GM19324 (cell line): ENCODE results near the gene CCPG1.

ENCODE experiments used
- ATAC-seq: cut with Tn5 transposase; IDR thresholded peaks from one replicate; pipeline ENCODE4 v1.9.1; 2021; ENCODE audit warnings: mild to moderate bottlenecking, moderate library complexity; ENCODE audit not compliant: unreplicated experiment, low FRiP score

The CCPG1 gene

DNA sequence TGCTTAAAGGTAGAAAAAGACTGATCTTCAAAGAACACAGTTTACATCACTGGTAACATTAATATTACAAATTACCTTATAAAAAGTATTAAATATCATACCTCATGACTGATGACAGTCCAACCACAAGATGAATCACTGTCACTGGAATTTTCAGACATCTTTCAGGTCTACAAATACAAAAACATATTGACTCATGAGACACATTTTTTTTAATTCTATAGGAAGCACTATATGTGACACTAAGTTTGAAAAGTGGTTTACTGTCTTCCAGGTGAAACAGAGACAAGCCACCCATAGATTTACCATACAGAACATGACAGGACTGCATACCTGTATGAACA is 18.9 kb downstream of the CCPG1 start:
- ATAC-seq = no peak

DNA sequence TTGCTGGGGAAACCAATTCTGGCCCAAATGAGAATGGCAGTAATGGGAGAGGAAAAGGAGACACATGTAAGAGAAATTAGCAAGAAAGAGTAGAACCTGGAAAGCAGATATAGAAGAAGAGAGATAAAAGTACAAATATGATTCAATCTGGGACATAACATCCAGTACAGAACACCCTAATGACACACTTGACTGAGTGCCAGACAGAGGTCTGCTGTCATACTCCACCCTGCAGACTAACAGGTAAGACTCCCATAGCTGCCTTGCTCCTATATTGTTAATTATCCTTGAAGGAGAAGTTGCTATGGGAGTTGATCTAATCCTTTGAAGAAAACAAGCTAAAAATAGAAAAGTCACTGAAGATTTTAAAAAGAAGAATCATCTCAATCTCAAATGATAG is 21.1 kb downstream of the CCPG1 start:
- ATAC-seq = no peak

DNA sequence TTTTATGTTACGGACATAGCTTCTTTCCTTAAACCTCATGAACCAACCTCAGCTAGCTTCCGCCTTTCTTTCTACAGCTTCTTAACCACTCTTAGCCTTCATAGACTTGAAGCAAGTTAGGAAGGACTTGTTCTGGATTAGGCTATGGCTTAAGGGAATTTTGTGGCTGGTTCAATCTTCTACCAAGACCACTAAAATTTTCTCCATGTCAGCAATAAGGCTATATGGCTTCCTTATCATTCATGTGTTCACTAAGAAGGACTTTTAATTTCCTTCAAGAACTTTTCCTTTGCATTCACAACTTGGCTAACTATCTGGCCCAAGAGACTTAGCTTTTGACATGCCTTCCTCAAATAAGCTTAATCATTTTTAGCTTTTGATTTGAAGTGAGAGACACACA is 24.5 kb downstream of the CCPG1 start:
- ATAC-seq = no peak

DNA sequence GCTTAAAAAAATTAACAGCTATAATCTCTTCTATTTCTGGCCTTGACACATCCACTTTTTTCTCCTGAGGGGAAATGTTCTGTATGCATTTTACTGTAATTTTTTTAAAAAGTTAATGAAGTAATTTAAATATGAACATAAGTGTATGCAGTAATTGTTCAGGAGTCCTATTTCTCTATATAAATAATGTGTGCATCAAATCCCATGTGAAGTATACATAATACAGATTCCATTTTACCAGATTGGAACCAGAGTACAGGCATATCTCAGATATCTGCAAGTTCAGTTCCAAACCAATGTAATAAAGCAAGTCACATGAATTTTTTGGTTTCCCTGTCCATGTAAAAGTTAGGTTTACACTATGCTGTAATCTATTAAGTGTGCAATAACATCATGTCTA is 26.6 kb downstream of the CCPG1 start:
- ATAC-seq = no peak

DNA sequence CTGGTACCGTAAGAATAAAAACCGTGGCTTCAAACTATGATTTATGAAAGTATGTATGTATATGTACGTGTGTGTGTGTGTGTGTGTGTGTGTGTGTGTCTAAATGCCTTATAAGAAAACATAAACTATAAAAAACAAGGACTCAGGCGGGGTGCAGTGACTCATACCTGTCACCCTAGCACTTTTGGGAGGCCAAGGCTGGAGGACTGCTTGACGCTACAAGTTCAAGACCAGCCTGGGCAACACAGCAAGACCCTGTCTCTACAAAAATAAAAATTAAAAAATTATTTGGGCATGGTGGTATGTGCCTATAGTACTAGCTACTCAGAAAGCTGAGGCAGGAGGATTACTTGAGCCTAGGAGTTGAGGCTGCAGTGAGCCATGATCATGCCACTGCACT is 29.1 kb downstream of the CCPG1 start:
- ATAC-seq = no peak

DNA sequence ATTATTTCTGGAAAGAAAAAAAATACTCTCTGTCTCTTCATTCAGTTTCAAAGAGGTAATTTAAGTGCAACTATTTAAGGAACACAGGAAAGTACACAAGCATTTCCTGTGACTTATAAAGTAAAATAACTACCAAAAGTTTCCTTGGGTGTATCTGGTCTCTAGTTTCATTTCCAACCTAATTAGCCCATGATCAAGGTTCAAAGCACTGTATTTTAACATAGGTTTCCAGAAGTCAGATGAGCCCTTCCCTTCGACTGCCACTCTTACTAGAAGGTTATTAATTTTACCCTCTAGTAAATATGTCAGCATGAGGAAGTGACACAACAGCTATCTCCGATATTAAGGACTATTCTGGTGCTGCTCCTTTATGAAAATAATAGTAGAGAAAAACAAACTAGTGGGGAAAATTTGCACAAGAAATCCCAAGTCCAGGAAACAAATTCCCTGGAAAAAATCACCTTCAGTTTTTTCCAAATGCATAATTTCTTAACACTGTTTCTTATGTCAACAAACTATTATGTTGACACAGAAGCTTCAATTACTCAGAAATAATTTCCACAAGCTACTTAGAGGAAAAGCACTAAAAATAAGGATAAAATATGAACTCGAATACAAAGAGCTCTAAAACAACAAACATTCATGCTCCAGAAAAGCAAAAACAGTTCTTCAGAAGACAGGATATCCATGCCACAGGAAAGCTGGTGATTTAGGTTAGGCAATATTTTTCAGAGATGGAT is 35.3 kb downstream of the CCPG1 start:
- peak; percentile 50 for ATAC-seq

DNA sequence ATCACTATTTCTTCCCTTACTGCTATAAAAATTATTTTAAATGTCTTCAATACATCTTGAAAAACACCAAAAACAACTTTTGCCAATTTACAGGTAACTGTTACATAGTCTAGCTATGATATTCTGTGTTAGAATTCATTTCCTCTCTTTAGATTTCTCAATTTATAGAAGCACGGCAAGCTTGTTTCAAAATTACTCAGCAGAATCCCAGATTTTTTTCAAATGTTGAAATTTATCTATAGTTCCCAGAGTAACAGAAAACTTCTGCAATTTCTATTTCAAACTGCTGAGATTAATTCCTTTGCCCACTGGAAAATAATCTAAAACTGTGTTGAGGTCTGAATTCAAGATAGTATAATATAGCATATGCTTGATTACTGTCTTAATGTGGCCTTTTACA is 41.2 kb downstream of the CCPG1 start:
- ATAC-seq = no peak

DNA sequence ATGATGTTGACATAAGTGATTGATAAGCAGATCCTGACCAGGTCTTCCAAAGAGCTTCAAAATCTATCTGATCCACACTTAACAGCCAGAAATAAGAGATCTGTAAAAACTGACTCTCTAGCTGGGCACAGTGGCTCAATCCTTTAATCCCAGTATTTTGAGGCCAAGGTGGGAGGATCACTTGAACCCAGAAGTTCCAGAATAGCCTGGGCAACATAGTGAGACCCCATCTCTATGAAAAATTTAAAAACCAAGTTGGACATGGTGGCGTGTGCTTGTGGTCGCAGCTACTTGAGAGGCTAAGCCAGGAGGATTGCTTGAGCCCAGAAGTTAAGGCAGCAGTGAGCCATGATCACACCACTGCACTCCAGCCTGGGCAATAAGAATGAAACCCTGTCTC is 45.5 kb downstream of the CCPG1 start:
- ATAC-seq = no peak

DNA sequence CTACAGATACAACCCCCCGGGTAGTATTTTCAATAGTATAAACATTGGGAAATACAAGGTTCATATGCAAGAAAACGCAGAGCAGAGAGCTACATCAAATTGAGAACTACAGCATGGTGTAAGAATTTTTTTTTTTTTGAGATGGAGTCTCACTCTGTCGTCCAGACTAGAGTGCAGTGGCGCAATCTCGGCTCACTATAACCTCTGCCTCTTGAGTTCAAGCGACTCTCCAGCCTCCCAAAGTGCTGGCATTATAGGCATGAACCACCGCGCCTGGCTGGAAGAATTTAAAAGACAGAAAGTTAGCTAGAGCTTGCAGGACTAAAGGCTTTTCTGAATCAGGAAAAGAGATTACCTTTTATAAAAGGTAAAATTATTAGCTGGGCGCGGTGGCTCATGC is 47.1 kb downstream of the CCPG1 start:
- ATAC-seq = no peak

DNA sequence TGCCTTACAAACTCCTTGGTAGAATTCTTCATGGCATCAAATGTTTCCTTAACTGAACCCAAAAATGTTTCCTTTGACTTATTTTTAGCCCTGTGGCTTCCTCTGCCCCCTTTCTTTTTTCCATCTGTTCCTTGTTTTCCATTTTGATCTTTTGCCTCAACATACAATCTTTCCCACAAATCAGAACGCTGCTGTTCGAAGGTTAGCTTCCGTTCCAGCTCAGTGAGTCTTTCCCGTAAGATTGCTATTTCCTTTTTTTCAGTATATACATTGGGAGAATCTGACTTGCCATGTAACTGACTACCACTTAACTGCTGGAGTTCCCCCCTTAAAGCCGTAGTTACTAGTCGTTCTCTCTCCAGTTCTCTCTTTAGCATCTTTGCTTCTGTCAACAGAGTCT is 47.9 kb downstream of the CCPG1 start:
- ATAC-seq = no peak

DNA sequence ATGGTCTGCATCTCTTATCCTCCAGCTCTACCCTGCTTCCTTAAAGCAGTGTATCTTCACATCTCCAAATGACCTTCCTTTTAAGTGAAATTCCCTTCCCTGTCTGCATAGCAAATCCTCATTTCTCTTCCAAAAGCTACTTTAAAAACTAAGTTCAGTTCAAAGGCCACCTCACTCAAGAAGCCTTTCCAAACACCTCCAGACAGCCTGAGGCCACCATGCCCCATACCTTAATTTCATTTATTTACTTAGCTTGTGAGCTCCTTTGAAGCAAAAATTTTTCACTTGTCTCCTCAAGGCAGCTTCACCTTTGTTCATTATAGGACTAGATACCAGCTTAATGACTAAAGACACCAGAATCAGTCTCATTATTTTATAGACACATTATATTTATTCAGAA is 49.7 kb downstream of the CCPG1 start:
- ATAC-seq = no peak

DNA sequence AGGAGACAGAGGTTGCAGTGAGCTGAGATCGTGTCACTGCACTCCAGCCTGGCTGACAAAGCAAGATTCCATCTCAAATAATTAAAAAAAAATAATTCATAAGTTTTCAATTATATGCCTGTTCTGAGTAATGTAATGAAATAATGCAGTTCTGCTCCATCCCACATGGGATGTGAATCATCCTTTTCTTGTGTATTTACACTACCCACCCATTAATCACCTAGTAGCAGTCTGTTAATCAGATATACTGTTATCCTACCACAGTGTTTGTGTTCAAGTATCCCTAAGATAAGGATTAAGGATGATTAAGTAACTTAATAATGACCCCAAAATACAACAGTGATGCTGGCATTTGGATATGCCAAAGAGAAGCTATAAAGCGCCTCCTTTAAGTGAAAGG is 50.4 kb downstream of the CCPG1 start:
- ATAC-seq = no peak

DNA sequence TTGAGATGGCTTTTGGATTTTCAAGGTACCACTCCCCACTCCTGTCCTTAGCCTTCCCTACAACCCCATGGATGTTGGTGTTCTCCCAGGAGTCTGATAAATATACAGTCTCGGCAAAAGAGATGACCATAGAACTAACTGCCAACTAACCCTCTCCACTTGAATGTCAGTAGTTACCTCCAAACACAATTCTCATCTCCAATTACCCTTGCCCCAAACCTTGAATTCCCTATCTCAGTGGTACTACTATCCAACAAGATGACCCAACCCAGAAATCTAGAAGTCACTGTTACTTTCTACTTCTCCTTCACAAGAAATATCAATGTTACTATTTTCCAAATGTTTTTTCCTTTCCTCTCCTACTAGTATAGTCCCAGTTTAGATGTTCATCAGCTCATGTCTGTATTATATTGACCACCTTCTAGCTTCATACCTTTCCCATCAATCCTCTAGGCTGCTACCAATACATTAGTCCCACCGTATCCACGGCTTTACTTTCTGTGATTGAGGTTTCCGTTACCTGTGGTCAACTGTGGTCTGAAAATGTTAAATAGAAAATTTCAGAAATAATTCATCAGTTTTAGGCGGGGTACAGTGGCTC is 51.1 kb downstream of the CCPG1 start:
- no peak for ATAC-seq

DNA sequence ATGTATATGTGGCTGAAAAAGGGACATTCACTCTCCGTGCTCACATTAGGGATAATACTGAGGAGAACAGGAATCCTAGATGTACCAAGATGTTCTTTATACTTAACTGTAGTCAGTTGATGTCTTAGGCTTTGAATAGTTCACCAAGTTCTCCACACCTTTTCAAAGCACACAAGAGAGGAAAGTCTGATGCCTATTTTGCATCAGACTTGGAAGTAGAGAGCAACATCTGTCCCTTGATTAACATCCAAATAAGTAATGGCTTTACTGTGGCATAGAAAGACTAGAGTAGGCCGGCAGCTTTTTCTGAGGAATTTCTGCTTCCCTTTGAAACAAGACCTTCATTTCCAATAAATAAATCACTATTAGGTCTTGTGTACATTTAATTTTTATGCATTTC is 55.1 kb downstream of the CCPG1 start:
- no peak for ATAC-seq

DNA sequence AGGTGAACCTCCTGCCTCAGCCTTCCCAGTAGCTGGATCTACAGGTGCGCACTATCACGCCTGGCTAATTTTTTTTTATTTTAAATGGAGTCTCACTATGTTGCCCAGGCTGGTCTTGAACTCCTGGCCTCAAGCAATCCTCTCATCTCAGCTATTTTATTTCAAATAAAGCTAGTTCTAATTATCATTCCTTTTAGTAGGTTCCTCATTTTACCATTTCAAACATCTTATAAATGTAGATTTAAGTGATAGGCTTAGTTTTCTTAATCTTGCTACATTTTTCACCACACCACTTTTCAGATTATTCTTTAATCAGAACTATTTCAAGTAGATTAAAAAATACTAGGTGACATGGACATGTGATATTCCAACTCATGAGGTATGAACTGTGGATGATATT is 58.9 kb downstream of the CCPG1 start:
- no peak for ATAC-seq

DNA sequence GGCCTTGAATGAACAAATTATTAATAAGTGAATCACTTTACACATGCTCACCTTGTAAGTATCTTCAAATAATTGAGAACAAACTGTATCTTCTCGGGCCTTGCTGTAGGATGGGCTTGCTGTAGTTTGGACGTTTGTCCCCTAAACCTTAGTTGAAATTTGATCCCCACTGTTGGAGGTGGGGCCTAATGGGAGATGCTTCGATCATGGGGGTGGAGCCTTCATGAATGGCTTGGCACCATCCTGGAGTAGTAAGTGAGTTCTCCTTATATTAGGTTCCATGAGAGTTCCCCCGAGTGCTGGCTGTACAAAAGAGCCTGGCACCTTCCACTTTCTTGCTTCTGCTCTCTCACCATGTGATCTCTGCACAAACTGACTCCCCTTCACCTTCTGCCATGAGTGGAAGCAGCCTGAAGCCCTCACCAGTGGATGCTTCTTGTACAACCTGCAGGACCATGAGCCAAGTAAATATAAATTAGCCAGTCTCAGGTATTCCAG is 59.8 kb downstream of the CCPG1 start:
- no peak for ATAC-seq

DNA sequence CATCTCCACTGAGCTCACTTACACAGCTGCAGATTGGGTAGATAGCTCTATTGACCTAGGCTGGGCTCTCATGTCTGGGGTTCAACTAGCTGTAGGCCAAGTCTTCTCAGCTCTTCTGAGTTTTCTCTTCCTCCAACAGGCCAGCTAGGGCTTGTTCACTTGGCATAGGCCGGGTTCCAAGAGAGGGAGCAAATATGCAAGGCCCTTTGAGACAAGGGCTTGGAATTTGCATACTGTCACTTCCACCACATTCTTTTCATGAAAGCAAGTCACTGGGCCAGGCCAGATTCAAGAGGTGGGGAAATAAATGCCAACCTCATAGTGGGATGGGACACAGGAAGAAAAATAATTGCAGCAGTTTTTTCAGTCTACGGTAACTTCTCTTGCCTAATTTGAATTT is 64.0 kb downstream of the CCPG1 start:
- ATAC-seq = no peak

DNA sequence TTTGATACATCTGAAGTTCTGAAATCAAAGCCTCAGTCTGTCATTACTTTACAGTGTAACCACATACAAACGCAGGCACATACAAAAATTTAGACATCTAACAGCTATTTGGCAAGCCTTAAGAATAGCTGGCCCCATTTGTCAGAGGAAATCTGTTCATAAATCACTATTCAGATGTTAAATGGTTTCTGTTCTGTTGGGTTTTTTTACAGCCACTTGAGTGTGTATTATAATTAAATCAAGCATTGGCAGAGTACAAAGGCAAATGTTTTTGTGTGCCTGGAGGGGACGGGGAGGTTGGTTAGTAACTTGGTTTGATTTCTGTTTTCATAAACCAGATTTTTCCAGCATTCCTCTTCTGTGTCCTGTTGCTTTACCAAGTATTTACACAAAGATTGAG is 65.0 kb downstream of the CCPG1 start:
- ATAC-seq = no peak

DNA sequence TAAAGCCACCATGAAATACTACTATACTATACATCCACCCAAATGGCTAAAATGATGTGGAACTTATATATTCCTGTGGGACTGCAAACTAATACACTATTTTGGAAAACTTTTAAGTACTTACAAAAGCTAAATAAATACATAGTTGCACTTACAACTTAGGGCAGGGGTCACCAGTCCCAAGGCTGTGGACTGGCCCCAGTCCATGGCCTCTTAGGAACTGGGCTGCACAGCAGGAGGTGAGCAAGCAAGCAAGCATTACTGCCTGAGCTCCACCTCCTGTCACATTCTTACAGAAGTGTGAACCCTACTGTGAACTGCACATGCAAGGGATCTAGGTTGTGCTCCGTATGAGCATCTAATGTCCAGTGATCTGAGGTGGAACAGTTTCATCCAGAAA is 71.0 kb downstream of the CCPG1 start:
- ATAC-seq = no peak

DNA sequence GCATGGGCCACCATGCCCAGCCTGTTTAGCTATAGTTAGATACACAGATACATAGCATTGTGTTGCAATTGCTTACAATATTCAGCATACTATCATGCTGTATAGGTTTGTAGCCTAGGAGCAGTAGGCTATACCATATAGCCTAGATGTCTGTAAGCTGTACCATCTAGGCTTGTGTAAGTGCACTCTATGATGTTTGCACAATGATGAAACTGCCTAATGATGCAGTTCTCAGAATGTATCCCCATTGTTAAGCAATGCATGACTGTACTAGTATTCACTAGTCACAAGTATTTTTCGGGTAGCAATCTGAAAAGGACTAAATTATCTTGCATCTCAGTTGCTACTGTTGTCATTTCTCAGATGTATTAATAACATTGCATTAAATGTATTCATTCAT is 73.2 kb downstream of the CCPG1 start:
- ATAC-seq = no peak

DNA sequence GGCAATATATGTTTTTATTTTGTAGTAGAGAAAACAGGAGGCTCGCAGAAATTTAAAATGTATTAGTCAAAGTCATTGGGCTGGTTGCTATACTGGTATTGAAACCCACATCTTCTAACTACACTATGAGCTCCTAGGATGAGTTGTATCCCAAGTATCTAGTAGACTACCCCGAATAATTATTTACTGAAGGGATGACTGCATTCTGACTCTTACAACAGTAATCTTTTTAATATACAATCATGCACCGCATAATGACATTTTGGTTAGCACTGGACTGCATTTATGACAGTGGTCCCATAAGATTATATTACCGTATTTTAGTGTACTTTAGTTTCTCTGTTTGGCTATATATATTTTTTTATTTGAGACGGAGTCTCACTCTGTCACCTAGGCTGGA is 73.8 kb downstream of the CCPG1 start:
- no peak for ATAC-seq

DNA sequence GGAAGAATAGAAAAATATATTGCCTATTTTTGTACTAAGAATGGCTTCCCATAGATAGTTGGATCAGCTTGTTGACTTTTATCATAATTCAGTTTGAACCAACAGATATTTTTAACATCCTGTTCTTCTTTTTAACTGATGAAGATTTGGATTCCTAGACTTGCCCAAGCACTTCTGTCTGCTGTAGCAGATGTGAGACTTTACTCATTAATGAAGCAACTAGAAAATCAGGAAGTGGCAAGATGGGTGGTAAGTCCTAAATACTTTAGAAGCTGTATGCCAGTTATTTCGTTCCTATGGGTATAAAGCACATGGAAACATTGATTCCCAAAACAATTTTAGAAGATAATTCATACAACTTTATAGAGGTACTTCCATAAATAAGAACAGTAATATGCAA is 80.8 kb downstream of the CCPG1 start:
- ATAC-seq = no peak

DNA sequence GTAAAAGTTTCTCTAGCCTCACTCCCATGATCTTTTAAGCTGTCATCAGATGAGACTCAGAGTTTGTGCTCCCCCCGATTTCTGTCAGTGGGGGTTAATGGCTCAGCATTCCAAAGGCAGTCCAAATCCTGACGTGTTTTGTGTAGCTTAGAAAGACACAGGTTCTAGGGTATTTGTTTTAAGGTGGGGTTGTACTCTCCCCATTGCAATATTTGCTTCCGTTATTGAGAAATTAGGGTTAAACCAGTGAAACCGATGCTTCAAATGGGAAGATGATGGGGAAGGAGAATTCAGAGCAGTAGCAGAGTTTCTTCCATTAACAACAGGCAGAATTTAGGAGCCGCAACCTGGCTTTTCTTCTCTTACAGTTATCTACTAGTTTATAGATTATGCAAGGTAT is 85.7 kb downstream of the CCPG1 start:
- no peak for ATAC-seq
